Fibroblast of lung (primary cell): ENCODE results near the gene JTB. TPM values are rescaled to one million over a fixed set of nuclear protein-coding genes. Genes with fewer than 3 reads are reported as not detected.

Source experiments
- DNase-seq, 2 donors: peaks; one replicate each; pipeline versions ENCODE4 v3.0.0 to v3.0.0-alpha.2; 2010; ENCODE audit warnings: low read depth in 2 of 2
- H2AFZ ChIP-seq: 2 replicates; pipeline ENCODE4 v1.5.1; 2012; ENCODE audit warnings: low read length, control low read depth, inconsistent platforms
- H3K27ac ChIP-seq: 2 replicates; pipeline ENCODE4 v1.5.1; 2011; ENCODE audit warnings: low read length, control low read depth; ENCODE audit not compliant: insufficient read depth
- H3K27me3 ChIP-seq: 2 replicates; pipeline ENCODE4 v1.5.1; 2011; ENCODE audit warnings: mild to moderate bottlenecking, low read length; ENCODE audit not compliant: control insufficient read depth, insufficient read depth
- H3K36me3 ChIP-seq: 2 replicates; pipeline ENCODE4 v1.5.1; 2011; ENCODE audit warnings: low read length; ENCODE audit not compliant: control insufficient read depth, insufficient read depth
- H3K4me1 ChIP-seq: 2 replicates; pipeline ENCODE4 v1.5.1; 2011; ENCODE audit warnings: low read length; ENCODE audit not compliant: control insufficient read depth, insufficient read depth; ENCODE audit errors: extremely low read depth
- H3K4me2 ChIP-seq: 2 replicates; pipeline ENCODE4 v1.5.1; 2011; ENCODE audit warnings: low read length, control low read depth; ENCODE audit not compliant: insufficient read depth; ENCODE audit errors: extremely low read depth
- H3K4me3 ChIP-seq, 4 experiments: fragments of 200-600 bp in 1 of 4; sonication (generic) in 1 of 4; replicated peaks in 1 of 4; 2 replicates each; pipeline ENCODE4 v1.5.1; 2011 to 2016; ENCODE audit warnings: low read length in 4 of 4, low read depth in 3 of 4, mild to moderate bottlenecking in 3 of 4, control low read depth in 2 of 4, inconsistent platforms in 1 of 4, mixed read lengths in 1 of 4; ENCODE audit not compliant: insufficient read depth in 1 of 4; ENCODE audit errors: control extremely low read depth in 1 of 4
- H3K79me2 ChIP-seq: 2 replicates; pipeline ENCODE4 v1.5.1; 2012; ENCODE audit warnings: mild to moderate bottlenecking, low read length, inconsistent platforms; ENCODE audit not compliant: control insufficient read depth, insufficient read depth
- H3K9ac ChIP-seq: 2 replicates; pipeline ENCODE4 v1.5.1; 2011; ENCODE audit warnings: mild to moderate bottlenecking, low read length, control low read depth; ENCODE audit not compliant: insufficient read depth
- H3K9me3 ChIP-seq: 2 replicates; pipeline ENCODE4 v1.5.1; 2012; ENCODE audit warnings: low read depth, low read length; ENCODE audit not compliant: control insufficient read depth, insufficient read depth
- H4K20me1 ChIP-seq: 2 replicates; pipeline ENCODE4 v1.5.1; 2011; ENCODE audit warnings: low read length; ENCODE audit not compliant: control insufficient read depth, insufficient read depth; ENCODE audit errors: extremely low read depth
- EZH2 ChIP-seq: IDR thresholded peaks from 2 replicates; pipeline ENCODE4 v1.5.1; 2012; ENCODE audit warnings: low read length, control low read depth, mild to moderate bottlenecking; ENCODE audit errors: missing control alignments
- polyA minus RNA-seq: library from RNA; depleted of rRNA, polyadenylated mRNA; stranded (reverse); fragments of >200 nt; gene quantifications from 2 replicates; pipeline ENCODE4 v1.2.3, GENCODE V29; 2011; ENCODE audit warnings: low replicate concordance
- polyA plus RNA-seq, 2 donors: library from polyadenylated mRNA; depleted of rRNA in 1 of 2; stranded (reverse) in 1 of 2; unstranded in 1 of 2; fragments of >200 nt; gene quantifications; 2 replicates each; pipeline ENCODE4 v1.2.1, GENCODE V29; 2011 to 2012; ENCODE audit warnings: missing spikeins in 1 of 2
- total RNA-seq: library from RNA; depleted of rRNA; stranded (reverse); fragments of >200 nt; gene quantifications from 2 replicates; pipeline ENCODE4 v1.2.1, GENCODE V29; 2014
- TF ChIP-seq, protein P1 (sequence below), 2 donors: IDR thresholded peaks in 1 of 2; conservative IDR thresholded peaks in 1 of 2; 1 replicate in 1 of 2; 2 replicates in 1 of 2; pipeline ENCODE4 v1.5.1; 2011 to 2012; ENCODE audit warnings: low read length in 2 of 2, control low read depth in 1 of 2, inconsistent platforms in 1 of 2, low read depth in 1 of 2, mild to moderate bottlenecking in 1 of 2

The JTB gene
- total RNA-seq = 98.9 and 131 TPM in 2 replicates
- polyA plus RNA-seq = 102 and 123 TPM in 2 replicates
- 98.6 and 98.8 TPM in 2 replicates for polyA plus RNA-seq (2012)
- 54.5 and 60.8 TPM in 2 replicates for polyA minus RNA-seq

DNA sequence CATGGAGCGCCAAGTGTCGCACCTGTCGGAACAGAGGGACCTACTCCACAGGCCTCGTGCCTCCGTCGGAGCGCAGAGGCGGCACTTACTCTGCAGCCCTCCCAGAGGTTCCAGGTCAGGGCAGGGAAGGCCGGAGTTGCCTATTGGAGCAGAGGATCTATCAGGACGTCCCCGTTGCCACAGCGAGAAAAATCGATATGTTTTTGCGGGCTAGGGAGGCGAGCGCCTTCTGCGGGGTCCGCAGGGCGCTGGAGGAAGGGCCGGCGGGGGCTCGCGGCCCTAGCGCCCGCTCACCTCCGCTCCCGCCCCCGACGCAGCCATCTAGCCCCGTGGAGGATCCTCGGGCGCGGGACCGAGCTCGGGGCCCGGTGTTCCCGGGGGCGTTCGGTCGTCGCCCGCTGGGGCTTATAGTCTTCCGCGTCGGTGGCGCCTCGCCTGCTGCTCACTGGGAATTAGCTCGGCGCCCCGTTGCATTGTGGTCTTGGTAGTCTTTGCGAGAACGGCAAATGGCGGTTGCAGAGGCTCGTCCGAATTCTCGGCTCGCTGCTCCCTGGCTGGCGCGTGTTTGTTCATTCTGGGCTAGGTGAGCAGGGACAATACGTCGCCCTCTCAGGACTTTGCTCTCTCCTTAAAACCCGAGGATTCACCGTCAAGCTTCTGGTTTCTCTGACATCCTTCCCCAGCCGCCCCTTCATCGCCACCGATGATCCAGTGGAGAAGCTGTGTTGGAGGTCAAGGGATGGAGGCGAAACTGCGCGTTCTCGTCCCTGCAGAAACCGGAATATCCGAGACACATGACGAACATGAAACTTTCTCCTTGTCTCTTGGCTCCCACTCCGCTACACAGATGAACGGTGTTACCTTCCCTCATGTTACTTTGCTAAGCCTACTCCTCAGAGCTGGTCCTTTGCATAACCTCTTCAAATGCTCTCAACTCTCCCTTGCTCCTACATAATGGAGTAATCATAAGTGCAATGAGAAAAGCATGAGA lies at the start of gene JTB:
Gene JTB (minus strand): TSS at position 425 of the 991 bp plus-strand sequence. CDS start 422 bp downstream, at position 3.
- H3K4me3 ChIP-seq = peak within 1 kb of the TSS; percentile 85 to 100 (median 96)
- peak within 1 kb of the TSS; percentile 96 for H3K4me2 ChIP-seq
- DNase-seq = peak; percentile 78 to 81
- H4K20me1 ChIP-seq = no peaks in the 10 kb centered on the region
- H3K9ac ChIP-seq = peak within 1 kb of the TSS; percentile 89
- H3K9me3 ChIP-seq = no peaks in the 10 kb centered on the region
- peaks cover 19% of the 10 kb centered on the region for H3K36me3 ChIP-seq
- no peaks in the 10 kb centered on the region for H3K27me3 ChIP-seq
- peak within 1 kb of the TSS; percentile 97 for H2AFZ ChIP-seq
- H3K27ac ChIP-seq = peak within 1 kb of the TSS; percentile 81
- no peak for TF ChIP-seq EZH2
- TF ChIP-seq, protein P1, sequence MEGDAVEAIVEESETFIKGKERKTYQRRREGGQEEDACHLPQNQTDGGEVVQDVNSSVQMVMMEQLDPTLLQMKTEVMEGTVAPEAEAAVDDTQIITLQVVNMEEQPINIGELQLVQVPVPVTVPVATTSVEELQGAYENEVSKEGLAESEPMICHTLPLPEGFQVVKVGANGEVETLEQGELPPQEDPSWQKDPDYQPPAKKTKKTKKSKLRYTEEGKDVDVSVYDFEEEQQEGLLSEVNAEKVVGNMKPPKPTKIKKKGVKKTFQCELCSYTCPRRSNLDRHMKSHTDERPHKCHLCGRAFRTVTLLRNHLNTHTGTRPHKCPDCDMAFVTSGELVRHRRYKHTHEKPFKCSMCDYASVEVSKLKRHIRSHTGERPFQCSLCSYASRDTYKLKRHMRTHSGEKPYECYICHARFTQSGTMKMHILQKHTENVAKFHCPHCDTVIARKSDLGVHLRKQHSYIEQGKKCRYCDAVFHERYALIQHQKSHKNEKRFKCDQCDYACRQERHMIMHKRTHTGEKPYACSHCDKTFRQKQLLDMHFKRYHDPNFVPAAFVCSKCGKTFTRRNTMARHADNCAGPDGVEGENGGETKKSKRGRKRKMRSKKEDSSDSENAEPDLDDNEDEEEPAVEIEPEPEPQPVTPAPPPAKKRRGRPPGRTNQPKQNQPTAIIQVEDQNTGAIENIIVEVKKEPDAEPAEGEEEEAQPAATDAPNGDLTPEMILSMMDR (conservative IDR thresholded peaks at IDR 0.05 in 1 of 2, IDR thresholded peaks at IDR 0.05 in 1 of 2; ENCODE audit: low read depth in 1 of 2, low read length in 2 of 2) = no peak
- peaks cover 17% of the 10 kb centered on the region for H3K79me2 ChIP-seq
- peaks cover 6% of the 10 kb centered on the region for H3K4me1 ChIP-seq

DNA sequence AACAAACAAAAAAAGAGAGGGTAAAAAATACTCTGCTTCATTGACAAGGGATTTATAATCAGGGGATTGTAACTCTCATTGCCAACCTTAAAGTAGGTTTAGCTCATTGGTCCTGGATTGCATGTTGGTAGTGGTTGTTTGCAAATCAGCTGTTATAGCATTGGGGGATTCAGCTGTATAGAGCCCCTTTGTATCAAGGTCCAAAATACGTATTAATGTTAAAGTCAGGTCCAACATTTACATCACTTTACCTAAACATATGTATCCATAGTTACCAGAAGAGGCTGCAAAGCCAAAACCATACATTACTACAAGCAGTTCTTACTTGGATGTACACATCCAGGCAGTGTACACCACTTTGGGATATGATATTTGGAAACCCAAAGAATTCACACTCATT lies 42.5 kb upstream of the JTB start:
- Histone ChIP-seq H3K27me3 (no peaks in the 10 kb centered on the region), H3K4me2 (no peak overlapping the region), H3K9me3 (no peaks in the 10 kb centered on the region)

DNA sequence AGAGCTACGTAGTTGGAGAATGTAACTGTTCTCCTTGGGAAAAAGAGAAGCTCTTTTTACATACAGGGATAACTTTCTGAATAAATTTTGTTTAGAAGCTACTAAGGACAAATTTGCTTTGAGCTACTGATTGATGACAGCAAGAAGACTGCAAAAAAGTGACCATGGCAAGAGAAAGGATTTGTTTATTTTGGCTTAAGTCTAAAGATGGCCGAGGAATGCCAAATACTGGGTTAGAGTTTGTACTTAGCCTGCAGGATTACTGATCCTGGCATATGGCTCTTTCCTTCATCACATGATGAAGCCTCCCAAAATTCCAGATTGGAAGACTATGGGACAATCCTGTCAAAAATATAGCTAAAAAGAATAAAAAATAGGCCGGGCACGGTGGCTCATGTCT lies 41.8 kb upstream of the JTB start:
- Histone ChIP-seq H3K4me3 (no peak overlapping the region), H4K20me1 (no peaks in the 10 kb centered on the region), H2AFZ (no peak overlapping the region), H3K9me3 (no peaks in the 10 kb centered on the region), H3K9ac (no peak overlapping the region), H3K36me3 (no peaks in the 10 kb centered on the region), H3K27ac (no peak overlapping the region), H3K27me3 (no peaks in the 10 kb centered on the region), H3K4me2 (no peak overlapping the region), H3K79me2 (no peaks in the 10 kb centered on the region), H3K4me1 (peaks cover 2% of the 10 kb centered on the region)
- no peak for DNase-seq
- no peak for TF ChIP-seq EZH2
- TF ChIP-seq, protein P1 (conservative IDR thresholded peaks at IDR 0.05 in 1 of 2, IDR thresholded peaks at IDR 0.05 in 1 of 2; ENCODE audit: low read depth in 1 of 2, low read length in 2 of 2) = no peak

More for the DNA sequence above, 42.5 kb upstream of the JTB start:
- Histone ChIP-seq H3K36me3 (no peaks in the 10 kb centered on the region), H3K4me3 (no peak overlapping the region), H3K4me1 (no peaks in the 10 kb centered on the region), H2AFZ (no peak overlapping the region), H4K20me1 (no peaks in the 10 kb centered on the region), H3K27ac (no peak overlapping the region), H3K9ac (no peak overlapping the region), H3K79me2 (no peaks in the 10 kb centered on the region)
- DNase-seq = no peak
- TF ChIP-seq, protein P1 (conservative IDR thresholded peaks at IDR 0.05 in 1 of 2, IDR thresholded peaks at IDR 0.05 in 1 of 2; ENCODE audit: low read depth in 1 of 2, low read length in 2 of 2) = no peak
- TF ChIP-seq EZH2 = no peak
